HG02642 (cell line): Measurements from ENCODE around the gene CELF4.
"Not testable (repeated sequence)": the region's sequence is repeated elsewhere in the genome, so short reads cannot be mapped to it uniquely, and the experiment has no call there.

Source experiments
- ATAC-seq: cut with Tn5 transposase; IDR thresholded peaks from one replicate; pipeline ENCODE4 v1.9.1; 2021; ENCODE audit warnings: mild to moderate bottlenecking; ENCODE audit not compliant: unreplicated experiment, poor library complexity

CELF4 gene

GRCh38 chr18:37380546-37381110 is 185.0 kb downstream of the CELF4 start:
- no peak for ATAC-seq

GRCh38 chr18:37378336-37379010 is 187.1 kb downstream of the CELF4 start:
- ATAC-seq, result no peak

GRCh38 chr18:37375181-37375580 is 190.4 kb downstream of the CELF4 start:
- ATAC-seq, result no peak

- no peak for ATAC-seq
These were observed 197.3 kb downstream of the CELF4 start for GRCh38 chr18:37368110-37368954.

GRCh38 chr18:37364237-37364636 is 201.4 kb downstream of the CELF4 start:
- ATAC-seq, result no peak

GRCh38 chr18:37362158-37362890 is 203.3 kb downstream of the CELF4 start:
- ATAC-seq, result no peak

GRCh38 chr18:37361335-37362157 is 204.1 kb downstream of the CELF4 start:
- ATAC-seq, result no peak

- ATAC-seq, result not testable (repeated sequence)
These were observed 207.5 kb downstream of the CELF4 start for GRCh38 chr18:37358061-37358460.

GRCh38 chr18:37355772-37356171 is 209.8 kb downstream of the CELF4 start:
- ATAC-seq, result no peak

- ATAC-seq, result no peak
These were observed 214.5 kb downstream of the CELF4 start for GRCh38 chr18:37351110-37351509.

- no peak for ATAC-seq
These were observed 216.9 kb downstream of the CELF4 start for GRCh38 chr18:37348729-37349128.

- ATAC-seq, result no peak
These were observed 219.6 kb downstream of the CELF4 start for GRCh38 chr18:37346048-37346447.

- peak; percentile 15 for ATAC-seq
These were observed 222.1 kb downstream of the CELF4 start for GRCh38 chr18:37343542-37343851.

- ATAC-seq, result no peak
These were observed 224.0 kb downstream of the CELF4 start for GRCh38 chr18:37341473-37342086.

- ATAC-seq, result no peak
These were observed 224.6 kb downstream of the CELF4 start for GRCh38 chr18:37341016-37341415.

- ATAC-seq, result no peak
These were observed 225.8 kb downstream of the CELF4 start for GRCh38 chr18:37339701-37340215.

GRCh38 chr18:37336568-37337285 is 228.9 kb downstream of the CELF4 start:
- no peak for ATAC-seq

- ATAC-seq, result no peak
These were observed 230.2 kb downstream of the CELF4 start for GRCh38 chr18:37335409-37335736.
